D721Med (cell line): ENCODE data around the gene XG.

ENCODE experiments used
- DNase-seq: peaks from one replicate; pipeline ENCODE4 v3.0.0; 2011; ENCODE audit warnings: low spot score; ENCODE audit not compliant: insufficient read length
- FAIRE-seq: peaks from 2 replicates; lab custom pipeline; 2011; peaks lifted over from hg19 to GRCh38; lab: Jason Lieb, UNC
- CTCF ChIP-seq: IDR thresholded peaks from 2 replicates; pipeline ENCODE4 v1.5.1; 2012; ENCODE audit warnings: mild to moderate bottlenecking, control low read depth; ENCODE audit not compliant: insufficient read depth; ENCODE audit errors: missing control alignments

The XG gene

GRCh38 chrX:2819345-2820135 lies 67.7 kb downstream of the XG start:
- peak; percentile 54 for TF ChIP-seq CTCF
- DNase-seq (no peak), FAIRE-seq (no peak)

- TF ChIP-seq CTCF = no peak
Measured at GRCh38 chrX:2820136-2820771, 68.4 kb downstream of the XG start.

GRCh38 chrX:2823795-2824386 lies 72.1 kb downstream of the XG start:
- FAIRE-seq (no peak), DNase-seq (no peak)
- no peak for TF ChIP-seq CTCF

More at GRCh38 chrX:2820136-2820771, 68.4 kb downstream of the XG start:
- no peak for FAIRE-seq
- no peak for DNase-seq

GRCh38 chrX:2824886-2825285 lies 73.0 kb downstream of the XG start:
- no peak for TF ChIP-seq CTCF
- FAIRE-seq (no peak), DNase-seq (no peak)

GRCh38 chrX:2828344-2828958 lies 76.6 kb downstream of the XG start, which contains the start of gene GYG2:
Gene GYG2, plus strand, starts transcription at chrX:2828930. Its CDS starts 1,259 bp downstream, at chrX:2830189.
- TF ChIP-seq CTCF = no peak
- no peak for DNase-seq
- no peak for FAIRE-seq

GRCh38 chrX:2828959-2829411 lies 77.1 kb downstream of the XG start:
- no peak for TF ChIP-seq CTCF
- DNase-seq (no peak), FAIRE-seq (no peak)
